Stimulated activated CD4-positive, alpha-beta T cell treated with anti-CD3 and anti-CD28 coated beads, Interleukin-15, amount 100 ng/mL, for 24 hours (primary cell): ENCODE data around the gene ANXA9.

ENCODE experiments used
- DNase-seq: peaks from one replicate; pipeline ENCODE4 v3.0.0-alpha.2; 2020

The ANXA9 gene

GRCh38 chr1:150981805-150982712 is at the start of gene ANXA9:
TSS of gene ANXA9 (plus strand) at chr1:150982292. CDS start at chr1:150983106, 814 bp downstream.
- DNase-seq: no peak

GRCh38 chr1:150944856-150945255 is 37.2 kb upstream of the ANXA9 start:
- no peak for DNase-seq

- DNase-seq: no peak
These were observed 27.4 kb upstream of the ANXA9 start for GRCh38 chr1:150954708-150955107.

- DNase-seq: no peak
These were observed 26.8 kb upstream of the ANXA9 start for GRCh38 chr1:150955280-150955679.

GRCh38 chr1:150957666-150958065 is 24.4 kb upstream of the ANXA9 start:
- DNase-seq: no peak

GRCh38 chr1:150960646-150961045 is 21.4 kb upstream of the ANXA9 start:
- DNase-seq: no peak

- DNase-seq: no peak
These were observed 20.3 kb upstream of the ANXA9 start for GRCh38 chr1:150961756-150962155.

- DNase-seq: no peak
These were observed 18.6 kb upstream of the ANXA9 start for GRCh38 chr1:150963321-150964163.

GRCh38 chr1:150964164-150964489 is 18.0 kb upstream of the ANXA9 start:
- DNase-seq: no peak

- no peak for DNase-seq
These were observed 16.5 kb upstream of the ANXA9 start for GRCh38 chr1:150965605-150966004.

- DNase-seq: no peak
These were observed 16.1 kb upstream of the ANXA9 start for GRCh38 chr1:150966011-150966410.

- no peak for DNase-seq
These were observed 14.2 kb upstream of the ANXA9 start for GRCh38 chr1:150967936-150968335.

GRCh38 chr1:150968491-150968890 is 13.6 kb upstream of the ANXA9 start:
- DNase-seq: no peak

GRCh38 chr1:150969626-150970025 is 12.5 kb upstream of the ANXA9 start:
- DNase-seq: no peak

GRCh38 chr1:150970808-150971582 is 11.1 kb upstream of the ANXA9 start:
- DNase-seq: no peak

- DNase-seq: peak; percentile 22
These were observed 10.3 kb upstream of the ANXA9 start for GRCh38 chr1:150971583-150972416.

GRCh38 chr1:150972417-150972940 is 9.6 kb upstream of the ANXA9 start:
- DNase-seq: no peak

- DNase-seq: peak; percentile 53
These were observed 8.7 kb upstream of the ANXA9 start for GRCh38 chr1:150973258-150973835.

- DNase-seq: peak; percentile 60
These were observed 8.1 kb upstream of the ANXA9 start for GRCh38 chr1:150973836-150974579.

- DNase-seq: peak; percentile 76
These were observed 7.3 kb upstream of the ANXA9 start, which contains the start of gene CERS2 for GRCh38 chr1:150974580-150975478. TSS of gene CERS2 (minus strand) at chr1:150974835. CDS start at chr1:150969090, 5,745 bp downstream.
